ENCODE results near the gene KCNJ16.

DNA sequence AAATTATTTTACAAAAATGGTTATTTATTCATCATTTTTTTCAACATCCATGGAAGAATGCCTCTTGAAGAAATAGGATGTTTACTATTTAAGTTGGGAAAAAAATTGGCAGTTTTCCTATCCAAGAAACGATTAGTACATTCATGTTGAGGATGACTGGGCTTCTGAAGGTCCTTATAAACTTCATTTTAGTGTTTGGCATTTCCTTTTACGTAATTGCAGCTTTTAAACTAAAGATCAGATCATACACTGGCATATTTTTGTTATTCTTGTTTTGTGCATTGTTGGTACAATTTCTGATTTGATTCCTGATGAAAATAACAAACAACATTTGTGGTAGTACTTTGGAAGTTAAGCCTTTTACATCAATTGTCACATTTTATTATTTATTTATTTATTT lies 11.5 kb downstream of the KCNJ16 start:
- TF ChIP-seq, protein P1, sequence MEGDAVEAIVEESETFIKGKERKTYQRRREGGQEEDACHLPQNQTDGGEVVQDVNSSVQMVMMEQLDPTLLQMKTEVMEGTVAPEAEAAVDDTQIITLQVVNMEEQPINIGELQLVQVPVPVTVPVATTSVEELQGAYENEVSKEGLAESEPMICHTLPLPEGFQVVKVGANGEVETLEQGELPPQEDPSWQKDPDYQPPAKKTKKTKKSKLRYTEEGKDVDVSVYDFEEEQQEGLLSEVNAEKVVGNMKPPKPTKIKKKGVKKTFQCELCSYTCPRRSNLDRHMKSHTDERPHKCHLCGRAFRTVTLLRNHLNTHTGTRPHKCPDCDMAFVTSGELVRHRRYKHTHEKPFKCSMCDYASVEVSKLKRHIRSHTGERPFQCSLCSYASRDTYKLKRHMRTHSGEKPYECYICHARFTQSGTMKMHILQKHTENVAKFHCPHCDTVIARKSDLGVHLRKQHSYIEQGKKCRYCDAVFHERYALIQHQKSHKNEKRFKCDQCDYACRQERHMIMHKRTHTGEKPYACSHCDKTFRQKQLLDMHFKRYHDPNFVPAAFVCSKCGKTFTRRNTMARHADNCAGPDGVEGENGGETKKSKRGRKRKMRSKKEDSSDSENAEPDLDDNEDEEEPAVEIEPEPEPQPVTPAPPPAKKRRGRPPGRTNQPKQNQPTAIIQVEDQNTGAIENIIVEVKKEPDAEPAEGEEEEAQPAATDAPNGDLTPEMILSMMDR (IDR thresholded peaks at IDR 0.05) = no peak
- TF ChIP-seq ZFX (IDR thresholded peaks at IDR 0.05; ENCODE audit: borderline replicate concordance) = no peak

Measured in 22Rv1 (cell line).